K562 (cell line): ENCODE measurements around the gene GLUL. TPM values are rescaled to one million over a fixed set of nuclear protein-coding genes. Genes with fewer than 3 reads are reported as not detected.
A peak's percentile ranks its signal among the peaks of the same experiment; 100 is the strongest.

Experiments used
- ESRRB ChIP-seq: fragments of 250-450 bp; sonication (Bioruptor Pico); IDR thresholded peaks from 2 replicates; pipeline ENCODE4 v1.5.0; 2020; ENCODE audit warnings: mild to moderate bottlenecking, moderate library complexity, borderline replicate concordance
- NFATC3 ChIP-seq: fragments of 450-650 bp; IDR thresholded peaks from 2 replicates; pipeline ENCODE4 v1.6.1; 2017; ENCODE audit warnings: mild to moderate bottlenecking
- NFXL1 ChIP-seq: fragments of 450-650 bp; formaldehyde crosslinking; IDR thresholded peaks from 2 replicates; pipeline ENCODE4 v1.4.0; 2021; ENCODE audit warnings: mild to moderate bottlenecking
- OTX1 ChIP-seq: fragments of 450-650 bp; formaldehyde crosslinking; IDR thresholded peaks from 2 replicates; pipeline ENCODE4 v1.4.0; 2022; ENCODE audit warnings: mild to moderate bottlenecking
- PCBP1 ChIP-seq: fragments of 200-400 bp; formaldehyde crosslinking; IDR thresholded peaks from 2 replicates; pipeline ENCODE4 v1.6.1; 2018; ENCODE audit warnings: mild to moderate bottlenecking, low read depth, low read length; ENCODE audit not compliant: poor library complexity, severe bottlenecking
- RFX7 ChIP-seq: fragments of 250-450 bp; sonication (Bioruptor Pico); IDR thresholded peaks from 2 replicates; pipeline ENCODE4 v1.5.1; 2021; ENCODE audit warnings: mild to moderate bottlenecking
- ZNF134 ChIP-seq: fragments of 250-450 bp; sonication (Bioruptor Pico); conservative IDR thresholded peaks from 2 replicates; pipeline ENCODE4 v1.4.0; 2020
- ZNF140 ChIP-seq: fragments of 250-450 bp; sonication (Bioruptor Pico); IDR thresholded peaks from 2 replicates; pipeline ENCODE4 v1.8.0; 2021; ENCODE audit warnings: moderate library complexity, mild to moderate bottlenecking, inconsistent platforms
- ZNF668 ChIP-seq: fragments of 250-450 bp; sonication (Bioruptor Pico); IDR thresholded peaks from 2 replicates; pipeline ENCODE4 v1.8.0; 2022; ENCODE audit warnings: mild to moderate bottlenecking, inconsistent platforms
- ZNF696 ChIP-seq: fragments of 250-450 bp; sonication (Bioruptor Pico); conservative IDR thresholded peaks from 2 replicates; pipeline ENCODE4 v1.4.0; 2020; ENCODE audit warnings: mild to moderate bottlenecking, moderate library complexity
- polyA plus RNA-seq, 8 experiments: library from polyadenylated mRNA; depleted of rRNA in 4 of 8; stranded (reverse) in 5 of 8; unstranded in 3 of 8; fragments of >200 nt; fragmentation: Nextera tagmentation in 2 of 8; fragmentation: Illumina TruSeq in 1 of 8; extraction: Ambion mirVana in 2 of 8; extraction: Trizol in 1 of 8; gene quantifications; 2 replicates each; pipeline versions ENCODE4 v1.2.1 to v1.2.3, GENCODE V29; 2011 to 2014; ENCODE audit warnings: inconsistent platforms in 1 of 8, missing spikeins in 1 of 8
- total RNA-seq, 7 experiments: library from RNA; depleted of rRNA in 6 of 7; stranded (reverse); fragments of >200 nt in 6 of 7; fragmentation: Illumina TruSeq in 2 of 7; extraction: Trizol in 2 of 7; gene quantifications; 2 replicates each; pipeline versions ENCODE4 v1.2.1 to v1.2.3, GENCODE V29; 2011 to 2021; ENCODE audit warnings: low replicate concordance in 1 of 7
- TF ChIP-seq, protein P1 (sequence below): fragments of 450-650 bp; formaldehyde crosslinking; IDR thresholded peaks from 2 replicates; pipeline ENCODE4 v1.4.0; 2020; ENCODE audit warnings: mild to moderate bottlenecking, moderate library complexity
- TF ChIP-seq, protein P2 (sequence below): fragments of 450-650 bp; formaldehyde crosslinking; IDR thresholded peaks from 2 replicates; pipeline ENCODE4 v1.4.0; 2022; ENCODE audit warnings: missing genetic modification characterization
- TF ChIP-seq, protein P3 (sequence below): fragments of 200-600 bp; sonication (generic); IDR thresholded peaks from one replicate; pipeline ENCODE4 v1.6.1; 2012; ENCODE audit warnings: mild to moderate bottlenecking, low read depth, low read length, inconsistent platforms
- TF ChIP-seq, protein P4 (sequence below): fragments of 250-450 bp; sonication (Bioruptor Pico); IDR thresholded peaks from 2 replicates; pipeline ENCODE4 v1.9.0; 2021; ENCODE audit warnings: mild to moderate bottlenecking

The GLUL gene
- total and polyA plus RNA-seq, 9 of the 15 experiments (the other 6 are each of a cell fraction or from before 2014, with no cell fraction given) = 1,088 to 4,222 (median 1,338) TPM

DNA sequence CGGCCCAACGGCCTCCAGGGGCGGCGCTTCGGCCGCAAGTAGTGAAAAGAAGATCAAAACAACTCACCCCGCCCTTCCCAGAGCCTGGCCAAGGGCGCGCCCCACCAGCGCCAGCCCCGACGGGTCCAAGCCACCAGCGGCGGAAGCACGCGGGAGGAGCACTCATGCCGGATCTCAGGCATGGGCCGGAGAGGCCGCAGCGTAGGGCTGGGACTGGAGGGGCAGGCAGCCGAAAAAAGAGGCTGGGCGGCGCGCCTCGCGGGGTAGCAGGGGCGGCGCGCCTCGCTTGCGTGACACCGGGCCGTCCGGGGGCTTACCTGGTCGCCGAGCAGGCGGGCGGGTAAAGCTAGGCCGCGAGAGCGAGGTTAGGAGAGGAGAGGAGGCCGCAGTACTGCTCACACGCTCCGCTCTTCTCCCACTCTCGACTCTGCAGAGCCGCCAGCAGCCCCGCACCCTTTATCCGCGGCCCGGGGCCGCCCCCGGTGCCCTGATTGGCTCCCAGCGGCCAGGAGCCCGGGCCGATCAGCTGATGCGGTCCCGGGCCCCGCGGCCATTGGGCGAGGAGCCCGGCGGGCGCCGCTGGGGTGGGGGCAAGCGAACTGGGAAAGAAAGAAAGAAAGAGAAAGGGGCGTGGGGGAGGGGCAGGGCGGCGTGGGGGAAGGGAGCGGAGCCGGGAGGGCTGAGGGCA is at the start of gene GLUL (continued):
- no peak for TF ChIP-seq ZNF140
- no peak for TF ChIP-seq NFXL1
- TF ChIP-seq PCBP1 = peak; percentile 97
- TF ChIP-seq ZNF696 = no peak
- TF ChIP-seq, protein P1, sequence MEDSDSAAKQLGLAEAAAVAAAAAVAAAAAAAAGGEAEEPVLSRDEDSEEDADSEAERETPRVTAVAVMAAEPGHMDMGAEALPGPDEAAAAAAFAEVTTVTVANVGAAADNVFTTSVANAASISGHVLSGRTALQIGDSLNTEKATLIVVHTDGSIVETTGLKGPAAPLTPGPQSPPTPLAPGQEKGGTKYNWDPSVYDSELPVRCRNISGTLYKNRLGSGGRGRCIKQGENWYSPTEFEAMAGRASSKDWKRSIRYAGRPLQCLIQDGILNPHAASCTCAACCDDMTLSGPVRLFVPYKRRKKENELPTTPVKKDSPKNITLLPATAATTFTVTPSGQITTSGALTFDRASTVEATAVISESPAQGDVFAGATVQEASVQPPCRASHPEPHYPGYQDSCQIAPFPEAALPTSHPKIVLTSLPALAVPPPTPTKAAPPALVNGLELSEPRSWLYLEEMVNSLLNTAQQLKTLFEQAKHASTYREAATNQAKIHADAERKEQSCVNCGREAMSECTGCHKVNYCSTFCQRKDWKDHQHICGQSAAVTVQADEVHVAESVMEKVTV (CRISPR knock-in tag) = no peak
- TF ChIP-seq, protein P2, sequence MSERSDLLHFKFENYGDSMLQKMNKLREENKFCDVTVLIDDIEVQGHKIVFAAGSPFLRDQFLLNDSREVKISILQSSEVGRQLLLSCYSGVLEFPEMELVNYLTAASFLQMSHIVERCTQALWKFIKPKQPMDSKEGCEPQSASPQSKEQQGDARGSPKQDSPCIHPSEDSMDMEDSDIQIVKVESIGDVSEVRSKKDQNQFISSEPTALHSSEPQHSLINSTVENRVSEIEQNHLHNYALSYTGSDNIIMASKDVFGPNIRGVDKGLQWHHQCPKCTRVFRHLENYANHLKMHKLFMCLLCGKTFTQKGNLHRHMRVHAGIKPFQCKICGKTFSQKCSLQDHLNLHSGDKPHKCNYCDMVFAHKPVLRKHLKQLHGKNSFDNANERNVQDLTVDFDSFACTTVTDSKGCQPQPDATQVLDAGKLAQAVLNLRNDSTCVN (CRISPR knock-in tag) = peak; percentile 79
- TF ChIP-seq, protein P3, sequence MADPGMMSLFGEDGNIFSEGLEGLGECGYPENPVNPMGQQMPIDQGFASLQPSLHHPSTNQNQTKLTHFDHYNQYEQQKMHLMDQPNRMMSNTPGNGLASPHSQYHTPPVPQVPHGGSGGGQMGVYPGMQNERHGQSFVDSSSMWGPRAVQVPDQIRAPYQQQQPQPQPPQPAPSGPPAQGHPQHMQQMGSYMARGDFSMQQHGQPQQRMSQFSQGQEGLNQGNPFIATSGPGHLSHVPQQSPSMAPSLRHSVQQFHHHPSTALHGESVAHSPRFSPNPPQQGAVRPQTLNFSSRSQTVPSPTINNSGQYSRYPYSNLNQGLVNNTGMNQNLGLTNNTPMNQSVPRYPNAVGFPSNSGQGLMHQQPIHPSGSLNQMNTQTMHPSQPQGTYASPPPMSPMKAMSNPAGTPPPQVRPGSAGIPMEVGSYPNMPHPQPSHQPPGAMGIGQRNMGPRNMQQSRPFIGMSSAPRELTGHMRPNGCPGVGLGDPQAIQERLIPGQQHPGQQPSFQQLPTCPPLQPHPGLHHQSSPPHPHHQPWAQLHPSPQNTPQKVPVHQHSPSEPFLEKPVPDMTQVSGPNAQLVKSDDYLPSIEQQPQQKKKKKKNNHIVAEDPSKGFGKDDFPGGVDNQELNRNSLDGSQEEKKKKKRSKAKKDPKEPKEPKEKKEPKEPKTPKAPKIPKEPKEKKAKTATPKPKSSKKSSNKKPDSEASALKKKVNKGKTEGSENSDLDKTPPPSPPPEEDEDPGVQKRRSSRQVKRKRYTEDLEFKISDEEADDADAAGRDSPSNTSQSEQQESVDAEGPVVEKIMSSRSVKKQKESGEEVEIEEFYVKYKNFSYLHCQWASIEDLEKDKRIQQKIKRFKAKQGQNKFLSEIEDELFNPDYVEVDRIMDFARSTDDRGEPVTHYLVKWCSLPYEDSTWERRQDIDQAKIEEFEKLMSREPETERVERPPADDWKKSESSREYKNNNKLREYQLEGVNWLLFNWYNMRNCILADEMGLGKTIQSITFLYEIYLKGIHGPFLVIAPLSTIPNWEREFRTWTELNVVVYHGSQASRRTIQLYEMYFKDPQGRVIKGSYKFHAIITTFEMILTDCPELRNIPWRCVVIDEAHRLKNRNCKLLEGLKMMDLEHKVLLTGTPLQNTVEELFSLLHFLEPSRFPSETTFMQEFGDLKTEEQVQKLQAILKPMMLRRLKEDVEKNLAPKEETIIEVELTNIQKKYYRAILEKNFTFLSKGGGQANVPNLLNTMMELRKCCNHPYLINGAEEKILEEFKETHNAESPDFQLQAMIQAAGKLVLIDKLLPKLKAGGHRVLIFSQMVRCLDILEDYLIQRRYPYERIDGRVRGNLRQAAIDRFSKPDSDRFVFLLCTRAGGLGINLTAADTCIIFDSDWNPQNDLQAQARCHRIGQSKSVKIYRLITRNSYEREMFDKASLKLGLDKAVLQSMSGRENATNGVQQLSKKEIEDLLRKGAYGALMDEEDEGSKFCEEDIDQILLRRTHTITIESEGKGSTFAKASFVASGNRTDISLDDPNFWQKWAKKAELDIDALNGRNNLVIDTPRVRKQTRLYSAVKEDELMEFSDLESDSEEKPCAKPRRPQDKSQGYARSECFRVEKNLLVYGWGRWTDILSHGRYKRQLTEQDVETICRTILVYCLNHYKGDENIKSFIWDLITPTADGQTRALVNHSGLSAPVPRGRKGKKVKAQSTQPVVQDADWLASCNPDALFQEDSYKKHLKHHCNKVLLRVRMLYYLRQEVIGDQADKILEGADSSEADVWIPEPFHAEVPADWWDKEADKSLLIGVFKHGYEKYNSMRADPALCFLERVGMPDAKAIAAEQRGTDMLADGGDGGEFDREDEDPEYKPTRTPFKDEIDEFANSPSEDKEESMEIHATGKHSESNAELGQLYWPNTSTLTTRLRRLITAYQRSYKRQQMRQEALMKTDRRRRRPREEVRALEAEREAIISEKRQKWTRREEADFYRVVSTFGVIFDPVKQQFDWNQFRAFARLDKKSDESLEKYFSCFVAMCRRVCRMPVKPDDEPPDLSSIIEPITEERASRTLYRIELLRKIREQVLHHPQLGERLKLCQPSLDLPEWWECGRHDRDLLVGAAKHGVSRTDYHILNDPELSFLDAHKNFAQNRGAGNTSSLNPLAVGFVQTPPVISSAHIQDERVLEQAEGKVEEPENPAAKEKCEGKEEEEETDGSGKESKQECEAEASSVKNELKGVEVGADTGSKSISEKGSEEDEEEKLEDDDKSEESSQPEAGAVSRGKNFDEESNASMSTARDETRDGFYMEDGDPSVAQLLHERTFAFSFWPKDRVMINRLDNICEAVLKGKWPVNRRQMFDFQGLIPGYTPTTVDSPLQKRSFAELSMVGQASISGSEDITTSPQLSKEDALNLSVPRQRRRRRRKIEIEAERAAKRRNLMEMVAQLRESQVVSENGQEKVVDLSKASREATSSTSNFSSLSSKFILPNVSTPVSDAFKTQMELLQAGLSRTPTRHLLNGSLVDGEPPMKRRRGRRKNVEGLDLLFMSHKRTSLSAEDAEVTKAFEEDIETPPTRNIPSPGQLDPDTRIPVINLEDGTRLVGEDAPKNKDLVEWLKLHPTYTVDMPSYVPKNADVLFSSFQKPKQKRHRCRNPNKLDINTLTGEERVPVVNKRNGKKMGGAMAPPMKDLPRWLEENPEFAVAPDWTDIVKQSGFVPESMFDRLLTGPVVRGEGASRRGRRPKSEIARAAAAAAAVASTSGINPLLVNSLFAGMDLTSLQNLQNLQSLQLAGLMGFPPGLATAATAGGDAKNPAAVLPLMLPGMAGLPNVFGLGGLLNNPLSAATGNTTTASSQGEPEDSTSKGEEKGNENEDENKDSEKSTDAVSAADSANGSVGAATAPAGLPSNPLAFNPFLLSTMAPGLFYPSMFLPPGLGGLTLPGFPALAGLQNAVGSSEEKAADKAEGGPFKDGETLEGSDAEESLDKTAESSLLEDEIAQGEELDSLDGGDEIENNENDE = peak; percentile 35
- no peak for TF ChIP-seq NFATC3
- TF ChIP-seq, protein P4, sequence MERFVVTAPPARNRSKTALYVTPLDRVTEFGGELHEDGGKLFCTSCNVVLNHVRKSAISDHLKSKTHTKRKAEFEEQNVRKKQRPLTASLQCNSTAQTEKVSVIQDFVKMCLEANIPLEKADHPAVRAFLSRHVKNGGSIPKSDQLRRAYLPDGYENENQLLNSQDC (CRISPR knock-in tag) = peak; percentile 48; the same call in 1 of the 2 replicates
- no peak for TF ChIP-seq ESRRB (CRISPR knock-in tag)
- TF ChIP-seq ZNF668 (CRISPR knock-in tag) = no peak
- TF ChIP-seq ZNF134 (CRISPR knock-in tag) = no peak
- TF ChIP-seq RFX7 (CRISPR knock-in tag) = 0 out of 2 replicates have a peak, but pooled peaks have one; percentile 45
- TF ChIP-seq OTX1 (CRISPR knock-in tag) = 0 out of 2 replicates have a peak, but pooled peaks have one; percentile 30
